ENCODE data around the gene TTN. TPM values are rescaled to one million over a fixed set of nuclear protein-coding genes. Genes with fewer than 3 reads are reported as not detected.

TTN gene
- total RNA-seq, 3 donors from 2014 or later = 1.3 to 8.6 (median 2.1) TPM

DNA sequence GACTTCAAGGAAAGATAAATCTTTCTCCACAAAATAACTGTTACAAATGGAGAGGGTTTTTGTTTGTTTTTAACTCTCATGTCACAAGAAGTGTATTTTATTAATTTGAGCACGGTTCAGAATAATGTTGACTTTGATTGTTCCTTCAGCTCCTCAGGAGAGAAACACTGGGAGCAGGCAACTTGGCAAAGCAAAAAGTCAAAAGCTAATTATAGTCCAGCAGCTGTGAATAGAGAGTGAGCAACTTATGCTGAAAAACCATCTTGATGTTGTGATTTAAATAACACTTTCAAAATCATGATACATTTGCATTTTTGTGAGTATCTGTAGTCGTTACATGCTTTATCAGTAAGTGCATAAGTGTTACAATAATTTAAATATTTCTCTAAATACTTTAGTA lies 37.5 kb upstream of the TTN start:
- Histone ChIP-seq H3K36me3 (ENCODE audit: low read depth) (no peaks in the 10 kb centered on the region), H3K4me3 (no peak overlapping the region), H3K4me1 (ENCODE audit: low read depth) (no peaks in the 10 kb centered on the region), H3K9me3 (no peaks in the 10 kb centered on the region)
- DNase-seq (no peak), ATAC-seq (no peak)
- intact Hi-C loops (cut with DNase I, micrococcal nuclease) = no loop called here
- TF ChIP-seq, protein P1, sequence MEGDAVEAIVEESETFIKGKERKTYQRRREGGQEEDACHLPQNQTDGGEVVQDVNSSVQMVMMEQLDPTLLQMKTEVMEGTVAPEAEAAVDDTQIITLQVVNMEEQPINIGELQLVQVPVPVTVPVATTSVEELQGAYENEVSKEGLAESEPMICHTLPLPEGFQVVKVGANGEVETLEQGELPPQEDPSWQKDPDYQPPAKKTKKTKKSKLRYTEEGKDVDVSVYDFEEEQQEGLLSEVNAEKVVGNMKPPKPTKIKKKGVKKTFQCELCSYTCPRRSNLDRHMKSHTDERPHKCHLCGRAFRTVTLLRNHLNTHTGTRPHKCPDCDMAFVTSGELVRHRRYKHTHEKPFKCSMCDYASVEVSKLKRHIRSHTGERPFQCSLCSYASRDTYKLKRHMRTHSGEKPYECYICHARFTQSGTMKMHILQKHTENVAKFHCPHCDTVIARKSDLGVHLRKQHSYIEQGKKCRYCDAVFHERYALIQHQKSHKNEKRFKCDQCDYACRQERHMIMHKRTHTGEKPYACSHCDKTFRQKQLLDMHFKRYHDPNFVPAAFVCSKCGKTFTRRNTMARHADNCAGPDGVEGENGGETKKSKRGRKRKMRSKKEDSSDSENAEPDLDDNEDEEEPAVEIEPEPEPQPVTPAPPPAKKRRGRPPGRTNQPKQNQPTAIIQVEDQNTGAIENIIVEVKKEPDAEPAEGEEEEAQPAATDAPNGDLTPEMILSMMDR (IDR thresholded peaks at IDR 0.05) = no peak

DNA sequence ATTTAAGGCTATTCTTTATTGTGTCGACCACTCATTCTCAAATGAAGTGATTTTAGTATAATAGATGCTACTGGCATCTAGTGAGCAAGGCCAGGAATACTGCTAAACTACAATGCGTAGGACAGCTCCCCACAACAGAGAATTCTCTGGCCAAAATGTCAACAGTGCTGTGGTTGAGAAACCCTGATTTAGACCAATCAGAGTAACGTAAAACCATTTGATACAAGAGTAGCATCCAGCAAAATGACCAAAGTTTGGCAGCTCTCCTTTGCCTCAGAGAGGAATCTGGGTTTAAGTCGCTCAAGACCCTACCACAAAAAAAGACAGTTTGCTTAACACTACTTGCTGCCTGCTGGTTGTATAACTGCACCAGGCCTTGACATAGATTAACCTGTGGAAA lies 37.0 kb upstream of the TTN start:
- Histone ChIP-seq H3K4me1 (ENCODE audit: low read depth) (no peaks in the 10 kb centered on the region), H3K4me3 (no peak overlapping the region), H3K9me3 (no peaks in the 10 kb centered on the region), H3K36me3 (ENCODE audit: low read depth) (no peaks in the 10 kb centered on the region)
- DNase-seq = no peak
- no peak for ATAC-seq
- intact Hi-C loops (cut with DNase I, micrococcal nuclease) = no loop called here
- TF ChIP-seq, protein P1 (IDR thresholded peaks at IDR 0.05) = no peak

DNA sequence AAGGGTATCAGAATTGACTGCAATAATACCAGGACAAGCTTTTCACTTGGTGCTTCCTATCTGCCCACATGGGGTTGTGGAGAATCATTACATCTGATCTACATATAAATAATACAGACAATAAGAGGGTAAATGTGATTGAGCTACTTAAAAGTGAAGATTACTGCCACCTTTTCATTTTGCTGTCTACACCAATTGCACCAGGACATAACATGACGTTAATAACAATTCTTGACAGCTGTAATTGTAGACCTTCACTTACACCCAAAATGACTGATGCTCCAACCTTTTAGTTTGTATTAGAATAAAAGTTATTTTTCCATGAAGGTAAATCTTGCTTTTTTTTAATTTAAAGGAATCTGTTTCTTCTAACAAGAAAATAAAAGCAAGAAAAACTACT lies 36.5 kb upstream of the TTN start:
- Histone ChIP-seq H3K4me3 (no peak overlapping the region), H3K9me3 (no peaks in the 10 kb centered on the region), H3K4me1 (ENCODE audit: low read depth) (no peaks in the 10 kb centered on the region), H3K36me3 (ENCODE audit: low read depth) (no peaks in the 10 kb centered on the region)
- intact Hi-C loops (cut with DNase I, micrococcal nuclease) = no loop called here
- DNase-seq (no peak), ATAC-seq (no peak)
- TF ChIP-seq, protein P1 (IDR thresholded peaks at IDR 0.05) = no peak

DNA sequence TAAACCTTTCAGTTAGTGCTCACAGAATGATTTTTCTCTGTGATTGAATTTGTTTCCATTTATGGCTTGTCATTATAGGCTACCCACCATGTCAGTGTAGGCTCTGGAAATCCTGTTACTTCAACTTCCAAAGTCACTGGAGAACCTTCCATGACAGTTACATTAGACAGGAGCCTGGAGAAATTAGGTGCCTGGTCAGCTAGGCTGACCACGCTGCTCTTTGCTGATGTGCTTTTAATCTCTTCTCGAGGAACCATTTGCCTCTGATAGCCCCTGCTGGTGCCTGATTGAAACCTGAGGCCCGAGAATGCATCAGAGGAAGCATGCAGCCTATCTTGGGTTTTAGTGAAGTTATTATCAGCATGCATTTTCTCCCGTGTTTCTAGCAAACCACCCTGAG lies 29.6 kb upstream of the TTN start:
- no peak for DNase-seq
- TF ChIP-seq, protein P1 (IDR thresholded peaks at IDR 0.05) = no peak
- intact Hi-C loops (cut with DNase I, micrococcal nuclease) = no loop called here
- ATAC-seq = no peak
- Histone ChIP-seq H3K9me3 (no peaks in the 10 kb centered on the region), H3K4me1 (ENCODE audit: low read depth) (no peaks in the 10 kb centered on the region), H3K36me3 (ENCODE audit: low read depth) (no peaks in the 10 kb centered on the region), H3K4me3 (no peak overlapping the region)

DNA sequence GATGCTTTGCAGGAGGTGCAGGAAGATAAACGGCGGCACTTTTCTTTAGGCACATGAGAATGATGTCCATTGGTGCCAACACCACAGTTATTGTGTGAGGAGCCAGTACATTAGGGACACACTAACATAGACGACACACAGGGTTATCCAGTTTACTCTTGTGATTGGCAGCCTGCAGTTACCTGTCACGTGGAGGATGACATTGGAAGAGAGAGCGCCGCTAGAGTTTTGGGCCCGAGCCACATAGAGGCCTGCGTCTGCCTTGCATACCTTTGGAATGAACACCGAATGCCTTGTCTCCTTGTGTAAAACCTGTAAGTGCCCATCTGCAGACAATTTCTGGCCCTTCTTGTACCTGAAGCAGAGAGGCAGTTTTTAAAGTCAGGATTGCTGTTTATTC lies 26.9 kb upstream of the TTN start:
- Histone ChIP-seq H3K36me3 (ENCODE audit: low read depth) (no peaks in the 10 kb centered on the region), H3K9me3 (no peaks in the 10 kb centered on the region), H3K4me3 (no peak overlapping the region), H3K4me1 (ENCODE audit: low read depth) (no peaks in the 10 kb centered on the region)
- intact Hi-C loops (cut with DNase I, micrococcal nuclease) = no loop called here
- TF ChIP-seq, protein P1 (IDR thresholded peaks at IDR 0.05) = no peak
- no peak for DNase-seq
- ATAC-seq = no peak

DNA sequence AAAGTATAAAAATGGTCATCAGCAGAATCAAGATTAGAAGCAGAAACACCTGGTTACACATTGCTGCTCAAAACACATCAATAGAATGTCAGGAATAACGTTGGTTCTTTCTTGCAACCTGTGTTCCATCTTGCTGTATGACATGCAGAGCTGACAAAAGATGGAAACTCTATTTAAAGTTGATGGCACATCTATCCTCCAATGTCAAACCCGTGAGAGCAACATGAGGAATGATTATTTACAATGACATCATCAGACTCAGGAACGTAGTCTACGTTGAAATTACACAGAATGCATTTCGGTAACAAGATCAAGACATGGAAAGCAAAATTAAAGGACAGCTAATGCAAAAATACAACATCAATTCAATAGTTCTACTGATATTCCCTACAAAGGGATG lies 26.2 kb upstream of the TTN start:
- Histone ChIP-seq H3K4me1 (ENCODE audit: low read depth) (no peaks in the 10 kb centered on the region), H3K4me3 (no peak overlapping the region), H3K36me3 (ENCODE audit: low read depth) (no peaks in the 10 kb centered on the region), H3K9me3 (no peaks in the 10 kb centered on the region)
- no peak for DNase-seq
- no peak for ATAC-seq
- TF ChIP-seq, protein P1 (IDR thresholded peaks at IDR 0.05) = no peak
- intact Hi-C loops (cut with DNase I, micrococcal nuclease) = no loop called here
